Pons (tissue), 1 donor: ENCODE results near the gene KCTD19.

Experiments used
- DNase-seq: peaks from one replicate; pipeline ENCODE4 v3.0.0-alpha.2; 2016; ENCODE audit warnings: low spot score

Gene KCTD19

DNA sequence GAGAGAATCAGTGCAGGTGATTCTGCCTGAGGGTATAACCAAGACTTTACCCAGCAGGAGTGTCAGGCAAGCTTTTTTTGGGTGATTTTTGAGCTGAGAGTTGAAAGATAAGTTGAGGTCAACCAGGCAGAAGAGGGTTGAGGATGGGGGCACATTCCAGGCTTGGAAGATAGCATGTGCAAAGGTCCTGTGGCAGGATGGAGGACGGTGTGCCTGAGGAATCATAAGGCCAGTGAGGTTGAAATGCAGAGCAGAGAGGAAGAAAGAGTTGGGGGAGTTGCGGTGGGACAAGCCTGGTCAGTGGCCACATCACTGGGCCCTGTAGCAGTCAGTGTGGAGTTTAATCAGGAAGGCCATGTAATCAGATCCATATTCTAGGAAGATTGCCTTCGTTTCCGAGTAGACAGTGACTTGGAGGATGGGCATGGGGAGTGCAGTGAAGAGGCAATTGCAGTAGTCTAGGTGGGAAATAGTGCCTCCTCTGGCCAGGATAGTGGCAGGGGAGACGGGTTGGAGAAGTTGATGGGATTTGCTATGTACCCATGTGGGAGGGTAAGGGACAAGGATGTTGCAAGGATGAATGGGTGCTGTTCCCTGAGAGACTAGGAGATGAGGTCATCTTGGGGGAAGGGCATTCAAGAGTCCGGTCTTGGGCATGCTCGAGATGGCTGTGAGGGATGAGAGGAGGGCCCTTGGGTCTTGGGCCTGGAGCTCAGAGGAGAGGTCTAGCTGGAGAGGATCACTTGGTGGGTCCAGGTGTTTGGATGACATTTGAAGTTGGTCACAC lies 43.3 kb downstream of the KCTD19 start:
- no peak for DNase-seq

DNA sequence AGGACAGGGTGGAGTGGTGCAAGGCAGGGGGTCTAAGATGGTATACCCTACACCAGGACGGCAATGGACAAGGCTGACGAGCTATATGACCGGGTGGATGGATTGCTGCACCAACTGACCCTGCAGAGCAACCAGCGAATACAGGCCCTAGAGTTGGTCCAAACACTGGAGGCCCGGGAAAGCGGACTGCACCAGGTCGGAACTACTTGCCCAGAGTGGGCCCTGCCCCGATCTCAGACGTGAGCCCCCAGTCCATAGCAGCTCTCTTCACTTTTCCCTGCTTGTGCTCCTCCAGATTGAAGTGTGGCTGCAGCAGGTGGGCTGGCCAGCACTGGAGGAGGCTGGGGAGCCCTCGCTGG lies 44.1 kb downstream of the KCTD19 start:
- DNase-seq: no peak

DNA sequence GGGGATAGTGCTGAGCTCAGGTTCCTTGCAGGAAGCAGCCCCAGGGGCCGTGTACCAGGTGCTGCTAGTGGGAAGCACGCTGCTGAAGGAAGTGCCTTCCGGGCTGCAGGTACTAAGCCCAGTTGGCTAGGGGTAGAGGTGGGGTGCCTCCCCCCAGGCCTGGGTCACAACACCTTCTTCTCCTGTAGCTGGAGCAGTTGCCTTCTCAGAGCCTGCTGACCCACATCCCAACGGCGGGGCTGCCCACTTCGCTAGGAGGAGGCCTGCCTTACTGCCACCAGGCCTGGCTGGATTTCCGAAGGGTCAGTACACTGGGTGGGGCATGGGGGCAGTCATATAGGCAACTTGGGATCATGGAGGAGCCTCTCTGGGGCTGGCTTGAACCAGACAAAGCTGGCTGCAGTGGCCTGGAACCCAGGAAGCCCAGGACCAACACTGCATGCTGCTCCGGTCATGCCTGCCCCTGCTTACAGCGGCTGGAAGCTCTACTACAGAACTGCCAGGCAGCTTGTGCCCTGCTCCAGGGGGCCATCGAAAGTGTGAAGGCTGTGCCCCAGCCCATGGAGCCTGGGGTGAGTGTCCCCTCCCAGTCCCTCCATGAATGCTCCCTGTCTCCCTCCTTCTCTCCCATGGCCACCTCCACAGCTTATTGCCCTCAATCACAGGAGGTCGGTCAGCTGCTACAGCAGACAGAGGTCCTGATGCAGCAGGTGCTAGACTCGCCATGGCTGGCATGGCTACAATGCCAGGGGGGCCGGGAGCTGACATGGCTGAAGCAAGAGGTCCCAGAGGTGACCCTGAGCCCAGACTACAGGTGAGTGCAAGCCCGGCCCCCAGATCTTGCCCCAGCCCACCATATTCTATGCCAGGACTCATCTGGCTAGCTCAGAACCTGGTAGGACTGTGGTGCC lies 44.8 kb downstream of the KCTD19 start:
- no peak for DNase-seq

DNA sequence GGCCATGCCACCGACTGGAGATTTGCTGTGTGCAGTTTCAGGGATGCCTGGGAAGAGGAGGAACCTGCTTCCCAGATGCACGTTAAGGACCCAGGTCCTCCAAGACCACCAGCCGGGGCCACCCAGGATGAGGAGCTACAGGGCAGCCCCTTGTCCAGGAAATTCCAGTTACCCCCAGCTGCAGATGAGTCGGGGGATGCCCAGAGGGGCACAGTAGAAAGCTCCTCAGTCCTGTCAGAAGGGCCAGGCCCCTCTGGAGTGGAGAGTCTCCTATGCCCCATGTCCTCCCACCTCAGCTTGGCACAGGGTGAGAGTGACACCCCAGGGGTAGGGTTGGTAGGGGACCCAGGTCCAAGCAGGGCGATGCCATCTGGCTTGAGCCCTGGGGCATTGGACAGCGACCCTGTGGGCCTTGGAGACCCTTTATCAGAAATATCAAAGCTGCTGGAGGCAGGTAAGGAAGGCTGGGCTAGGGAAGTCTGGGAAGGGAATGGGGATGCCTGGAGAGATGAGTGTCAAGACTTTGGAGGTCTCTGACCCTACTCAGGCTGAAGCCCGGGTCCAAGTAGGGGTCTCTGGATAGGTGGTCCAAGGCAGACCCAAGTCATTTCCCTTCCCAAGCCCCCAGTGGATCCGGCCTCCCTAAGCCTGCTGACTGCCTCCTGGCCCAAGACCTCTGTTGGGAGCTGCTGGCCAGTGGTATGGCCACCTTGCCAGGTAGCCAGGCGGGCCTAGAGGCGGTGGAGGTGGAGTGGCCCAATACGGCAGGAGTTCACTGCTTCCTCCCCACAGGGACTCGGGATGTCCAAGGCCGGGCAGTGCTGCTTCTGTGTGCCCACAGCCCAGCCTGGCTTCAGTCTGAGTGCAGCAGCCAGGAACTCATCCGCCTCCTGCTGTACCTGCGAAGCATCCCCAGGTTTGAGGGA lies 46.2 kb downstream of the KCTD19 start:
- no peak for DNase-seq

DNA sequence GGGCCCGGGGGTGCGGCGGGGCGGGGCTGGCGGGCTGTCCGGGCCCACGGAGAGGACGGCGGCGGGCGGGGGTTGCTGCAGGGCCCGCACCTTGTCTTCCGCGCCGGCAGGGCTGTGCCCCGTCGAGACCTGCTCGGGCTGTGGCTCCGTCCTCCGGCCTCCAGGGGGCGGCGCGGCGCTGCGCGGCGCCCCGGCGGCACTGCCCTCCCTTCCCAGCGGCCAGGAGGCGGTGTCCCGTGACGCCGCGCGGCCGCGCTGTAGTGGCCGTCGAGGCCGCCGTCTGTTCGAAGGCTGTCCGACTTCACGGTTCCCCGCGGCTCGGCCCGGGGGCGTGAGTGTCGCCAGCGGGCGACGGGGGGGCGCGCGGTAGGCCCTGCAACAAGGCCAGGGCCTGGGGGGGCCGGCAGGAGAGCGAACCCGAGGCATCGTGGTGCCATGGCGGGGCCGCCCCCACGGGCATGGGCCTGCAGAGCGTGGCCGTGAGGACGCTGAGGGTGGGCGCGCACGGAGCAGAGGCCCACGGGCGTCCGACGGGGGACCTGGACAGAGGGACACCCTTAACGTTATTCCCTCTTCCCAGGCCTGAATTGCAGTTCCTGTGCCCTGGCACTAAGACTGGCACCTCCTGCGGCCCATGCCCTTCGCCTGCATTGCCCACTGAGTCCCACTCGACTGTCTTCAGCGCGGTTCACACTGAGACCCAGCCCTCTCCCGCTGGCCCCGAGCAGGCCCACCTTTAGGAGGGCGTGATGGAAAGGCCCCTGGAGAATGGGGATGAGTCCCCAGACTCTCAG lies 47.0 kb downstream of the KCTD19 start, which contains the start of gene PLEKHG4:
PLEKHG4 (plus strand) TSS at position 237 of the 794 bp plus-strand sequence; CDS start at position 750, 513 bp downstream.
- peak; percentile 53 for DNase-seq

DNA sequence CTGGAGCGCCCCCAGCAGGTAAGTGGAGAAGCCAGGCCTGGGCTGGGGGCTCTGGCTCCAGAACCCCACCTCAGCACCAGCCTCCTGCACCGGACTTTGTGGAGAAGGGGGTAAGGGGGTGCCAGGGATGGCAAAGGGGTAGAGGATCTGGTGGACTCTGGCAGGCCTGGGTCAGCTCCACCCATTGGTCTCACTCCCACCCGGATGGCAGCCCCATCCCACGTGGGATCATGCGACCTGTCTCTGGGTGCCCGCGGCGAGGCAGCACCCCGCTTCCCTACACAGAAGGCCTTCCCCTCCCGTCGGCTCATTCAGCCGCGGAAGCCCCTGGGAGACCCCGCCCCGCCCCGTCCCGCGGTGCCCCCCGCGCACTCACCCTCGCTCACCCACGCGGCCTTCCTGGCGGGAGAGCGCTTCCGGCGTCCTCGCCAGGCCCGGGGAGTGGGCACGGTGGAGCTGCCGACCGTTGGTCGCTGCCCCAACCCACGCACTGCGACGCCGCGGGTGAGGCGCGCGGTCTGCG lies 47.7 kb downstream of the KCTD19 start:
- DNase-seq: no peak

DNA sequence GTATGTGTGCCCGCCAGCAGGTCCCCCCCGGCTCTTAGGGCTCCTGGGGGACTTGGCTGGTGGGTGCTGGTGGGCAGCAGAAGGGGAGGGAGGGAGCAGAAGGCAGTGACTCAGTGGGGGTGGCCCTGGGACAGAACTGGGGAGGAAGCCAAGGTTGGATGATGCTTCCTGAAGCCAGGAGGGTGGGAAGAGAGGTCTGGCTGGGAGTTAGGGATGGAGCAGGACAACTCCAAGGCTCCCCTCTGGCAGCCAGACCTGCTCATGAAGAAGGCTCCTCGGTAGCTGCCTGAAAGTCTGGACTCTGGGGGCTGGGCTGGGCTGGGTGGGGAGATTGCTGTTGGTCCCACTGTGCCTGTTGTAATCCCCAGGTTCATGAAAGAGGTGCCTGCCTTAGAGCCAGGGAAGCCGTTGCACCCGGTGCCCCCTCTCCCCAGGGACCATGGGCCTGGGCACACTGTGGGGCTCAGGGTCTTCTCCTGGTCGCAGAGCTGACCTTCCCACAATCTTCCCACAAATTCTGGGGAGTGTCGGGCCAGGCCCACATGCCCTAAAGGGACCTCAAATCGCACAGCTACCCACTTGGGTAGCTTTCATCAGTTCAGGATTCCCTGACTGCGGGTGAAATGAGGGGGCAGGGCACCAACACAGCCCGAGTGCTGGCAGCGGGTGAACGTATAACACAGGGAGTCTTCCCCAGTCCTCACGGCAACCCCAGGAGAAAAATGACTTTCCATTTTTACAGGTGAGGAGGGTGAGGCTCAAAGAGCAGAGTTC lies 48.4 kb downstream of the KCTD19 start:
- DNase-seq: no peak

DNA sequence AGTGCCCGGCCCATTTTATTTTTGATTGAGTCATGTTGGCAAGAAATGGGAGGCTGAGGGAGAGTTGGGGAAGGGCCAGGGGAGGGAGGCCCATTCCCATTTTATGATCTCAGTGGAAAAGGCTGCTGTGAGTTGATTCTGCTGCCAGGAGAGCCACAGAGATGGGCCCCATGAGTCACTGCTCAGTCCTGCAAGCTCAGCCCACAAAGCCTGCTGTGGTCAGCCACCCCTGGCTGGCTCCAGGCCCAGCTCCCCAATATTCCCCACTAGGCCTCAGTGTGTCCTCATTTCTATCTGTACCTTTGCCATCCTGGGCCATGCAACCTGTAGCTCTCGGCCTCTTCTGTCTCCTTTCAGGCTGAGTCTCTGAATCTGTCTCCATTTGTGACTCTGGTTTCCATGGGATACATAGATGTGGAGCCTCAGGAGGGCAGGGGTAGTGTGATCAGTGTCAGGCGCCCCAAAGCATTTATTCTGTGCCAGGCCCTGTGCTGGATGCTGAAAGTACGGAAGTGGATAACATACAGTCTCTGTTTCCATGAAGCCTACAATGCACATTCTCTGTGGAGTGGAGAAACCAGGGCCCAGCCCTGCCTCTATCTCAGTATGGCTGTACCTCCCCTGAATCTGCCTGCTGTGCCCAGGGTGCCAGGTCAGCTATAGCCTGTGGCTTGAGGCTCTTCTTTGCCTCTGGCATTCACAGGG lies 49.1 kb downstream of the KCTD19 start:
- no peak for DNase-seq

DNA sequence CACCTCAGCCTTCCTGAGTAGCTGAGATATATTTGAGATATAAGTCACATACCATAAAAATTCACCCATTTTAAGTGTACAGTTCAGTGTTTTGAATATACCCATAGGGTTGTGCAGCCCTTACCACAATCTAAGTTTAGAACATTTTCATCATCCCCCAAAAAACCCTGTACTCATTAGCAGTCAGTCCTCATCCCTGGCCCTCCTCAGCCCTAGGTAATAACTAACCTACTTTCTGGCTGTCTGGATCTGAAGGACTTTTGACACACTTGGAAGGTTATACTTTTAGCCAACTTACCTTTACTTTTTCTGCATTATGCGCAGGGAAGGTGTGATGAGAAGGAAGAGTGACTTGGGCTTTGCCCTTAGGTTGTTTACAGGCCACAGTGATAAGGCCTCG lies 51.2 kb downstream of the KCTD19 start:
- DNase-seq: no peak

DNA sequence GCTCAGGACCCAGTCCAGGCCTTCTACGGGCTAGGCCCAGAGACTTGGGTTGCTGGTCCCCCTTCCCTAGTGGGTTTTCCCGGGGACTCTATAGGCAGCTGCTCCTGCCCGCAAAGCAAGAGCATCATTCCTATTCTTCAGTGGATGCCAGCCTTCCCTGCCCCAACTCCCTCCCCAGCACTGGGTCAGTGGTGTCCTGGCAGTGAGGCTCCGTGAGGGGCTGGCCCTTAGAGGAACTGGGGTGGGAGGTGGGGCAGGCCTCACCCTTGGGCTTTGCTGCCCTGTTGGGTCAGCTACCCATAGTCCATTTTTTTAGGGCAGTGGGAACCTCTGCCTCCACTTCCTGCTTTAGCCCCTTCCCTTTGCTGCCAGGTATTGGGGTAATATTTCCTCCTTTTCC lies 55.1 kb downstream of the KCTD19 start:
- no peak for DNase-seq

DNA sequence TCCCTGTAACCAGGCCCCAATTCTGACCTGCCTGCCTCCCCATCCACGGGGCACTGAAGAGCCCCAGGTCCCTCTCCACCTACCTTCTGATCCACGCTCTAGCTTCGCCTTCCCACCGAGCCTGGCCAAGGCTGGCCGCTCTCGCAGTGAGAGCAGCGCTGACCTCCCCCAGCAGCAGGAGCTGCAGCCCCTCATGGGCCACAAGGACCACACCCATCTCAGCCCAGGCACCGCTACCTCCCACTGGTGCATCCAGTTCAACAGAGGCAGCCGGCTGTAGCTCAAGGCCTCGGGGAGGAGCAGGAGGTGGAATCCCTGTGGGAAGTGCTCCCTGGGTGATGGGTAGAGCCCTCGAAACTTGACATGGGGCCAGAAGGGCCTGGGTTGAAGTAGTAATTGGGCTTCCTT lies 55.6 kb downstream of the KCTD19 start:
- DNase-seq: no peak

DNA sequence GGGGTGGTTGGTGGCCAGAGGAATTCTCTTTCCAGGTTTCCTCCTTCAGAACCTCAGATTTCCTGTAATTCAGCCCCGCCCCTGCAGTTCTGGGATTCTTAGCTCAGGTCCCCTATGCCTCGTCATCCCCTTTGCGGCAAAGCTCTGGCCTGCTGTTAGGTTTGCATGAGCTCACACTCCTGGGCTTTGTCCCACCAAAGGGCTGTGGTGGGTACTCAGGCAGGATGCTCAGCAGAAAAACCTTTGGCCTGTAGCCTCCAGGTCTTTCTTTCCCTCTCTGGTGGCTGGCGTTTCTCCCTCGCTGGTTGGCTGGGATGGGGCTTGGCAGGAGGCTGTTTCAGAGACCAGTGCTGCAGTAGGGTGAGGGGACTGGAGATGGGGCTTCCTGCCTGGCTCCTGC lies 56.8 kb downstream of the KCTD19 start:
- DNase-seq: no peak

DNA sequence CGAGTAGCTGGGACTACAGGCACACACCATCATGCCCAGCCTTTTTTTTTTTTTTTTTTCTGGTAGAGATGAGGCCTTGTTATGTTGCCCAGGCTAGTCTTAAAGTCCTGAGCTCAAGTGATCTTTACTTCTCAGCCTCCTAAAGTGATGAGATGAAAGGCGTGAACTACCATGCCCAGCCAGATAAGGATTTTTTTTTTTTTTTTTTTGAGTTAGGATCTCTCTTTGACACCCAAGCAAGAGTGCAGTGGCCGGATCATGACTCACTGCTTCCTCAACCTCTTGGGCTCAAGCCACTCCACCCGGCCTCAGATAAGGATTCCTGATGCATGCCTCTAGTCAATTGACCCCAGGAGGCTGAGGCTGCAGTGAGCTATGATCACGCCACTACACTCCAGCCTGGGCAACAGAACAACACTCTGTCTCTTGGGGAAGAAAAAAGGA lies 58.4 kb downstream of the KCTD19 start:
- no peak for DNase-seq

DNA sequence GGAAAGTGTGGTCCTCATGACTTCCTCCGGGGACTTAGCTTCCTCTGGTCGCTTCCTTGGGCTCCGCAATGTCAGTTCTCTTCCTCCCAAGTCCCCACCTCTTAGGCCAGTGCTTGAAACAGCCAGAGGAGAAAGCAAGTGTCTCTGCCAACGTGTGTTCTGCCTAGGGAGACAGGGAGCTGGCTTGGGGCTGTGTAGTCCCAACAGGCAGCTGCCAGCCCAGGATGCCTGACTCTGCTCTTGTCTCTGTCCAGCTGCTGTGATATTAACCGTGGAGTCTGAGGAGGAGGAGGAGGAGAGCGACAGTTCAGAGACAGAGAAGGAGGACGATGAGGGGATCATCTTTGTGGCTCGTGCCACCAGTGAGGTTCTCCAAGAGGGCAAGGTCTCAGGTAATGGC lies 60.7 kb downstream of the KCTD19 start:
- DNase-seq: no peak

DNA sequence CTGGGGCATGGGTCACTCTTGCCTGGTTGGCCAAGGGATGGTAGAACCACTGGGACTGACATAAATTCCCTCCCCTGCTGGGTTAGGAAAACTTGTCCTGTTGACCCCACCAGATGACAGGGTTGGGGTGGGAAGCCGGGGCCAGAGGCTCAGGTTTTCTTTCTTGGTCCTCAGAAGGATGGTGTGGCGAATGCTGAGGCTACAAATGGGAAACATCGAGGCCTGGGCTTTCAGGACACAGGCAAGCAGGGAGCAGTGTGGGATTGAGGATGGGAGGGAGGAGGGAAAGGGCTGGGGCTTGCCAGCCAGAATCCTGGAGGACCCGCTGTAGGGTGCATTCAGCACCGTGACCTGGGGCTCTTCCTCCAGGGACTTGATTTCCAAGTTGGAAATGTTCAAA lies 61.7 kb downstream of the KCTD19 start:
- DNase-seq: no peak

DNA sequence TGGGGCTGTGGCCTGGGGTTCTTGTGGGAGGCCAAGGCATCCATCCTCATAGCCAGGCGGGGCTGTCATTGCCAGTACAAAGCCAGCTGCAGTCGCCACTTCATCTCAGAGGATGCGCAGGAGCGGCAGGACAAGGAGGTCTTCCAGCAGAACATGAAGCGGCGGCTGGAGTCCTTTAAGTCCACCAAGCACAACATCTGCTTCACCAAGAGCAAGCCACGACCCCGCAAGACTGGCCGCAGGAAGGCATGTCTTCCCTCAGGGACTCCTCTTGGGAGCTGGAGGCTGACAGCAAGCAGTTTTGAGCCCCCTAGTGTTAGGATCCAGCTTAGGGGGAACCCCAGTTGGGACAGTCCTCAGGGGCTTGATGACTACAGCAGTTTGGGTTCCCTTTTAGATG lies 62.3 kb downstream of the KCTD19 start:
- no peak for DNase-seq

DNA sequence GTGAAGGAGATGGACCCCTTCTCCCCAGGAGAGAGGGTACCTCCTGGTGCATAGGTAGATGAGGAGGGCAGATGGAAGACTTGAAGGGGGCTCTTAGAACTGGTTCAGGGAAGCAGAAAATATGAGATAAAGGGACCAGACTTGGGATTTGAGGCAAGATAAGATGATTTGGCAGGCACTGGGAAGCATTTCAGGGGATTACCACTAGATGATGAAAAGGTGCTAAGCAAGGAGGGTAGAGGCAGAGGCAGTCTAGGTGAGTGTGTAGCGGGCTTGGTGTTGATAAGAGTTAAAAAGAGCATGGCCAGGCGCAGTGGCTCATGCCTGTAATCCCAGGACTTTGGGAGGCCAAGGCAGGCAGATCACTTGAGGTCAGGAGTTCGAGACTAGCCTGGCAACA lies 63.3 kb downstream of the KCTD19 start:
- no peak for DNase-seq

DNA sequence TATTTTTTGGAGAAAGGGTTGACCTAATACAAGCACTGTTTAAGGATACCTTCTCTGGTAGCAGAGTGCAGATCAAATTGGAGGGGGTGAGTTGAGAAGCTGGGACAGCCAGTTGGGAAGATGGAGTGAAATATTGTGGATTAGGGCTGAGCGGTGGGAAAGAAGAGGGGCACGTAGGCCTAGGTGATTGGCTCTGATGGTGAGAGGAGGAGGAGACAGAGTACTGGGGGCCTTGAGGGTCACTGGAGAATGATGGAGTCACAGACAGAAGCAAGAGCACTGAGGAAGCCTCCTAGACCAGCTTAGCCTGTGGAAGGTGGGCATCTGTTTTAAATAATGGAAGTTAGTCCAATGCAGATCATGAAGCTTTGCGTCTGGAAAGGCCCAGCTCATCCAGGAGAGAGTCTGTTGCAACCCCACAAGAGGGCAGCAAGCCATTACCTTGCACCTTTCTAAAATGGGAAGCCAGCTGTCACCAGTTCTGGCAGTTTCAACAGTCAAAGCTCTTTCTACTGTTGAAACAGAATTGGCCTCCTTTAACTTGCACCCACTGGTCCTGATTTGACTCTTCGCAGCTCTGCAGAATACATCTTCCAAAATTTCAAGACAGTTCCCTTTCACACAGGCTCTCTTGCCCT lies 66.0 kb downstream of the KCTD19 start:
- DNase-seq: peak; percentile 27

DNA sequence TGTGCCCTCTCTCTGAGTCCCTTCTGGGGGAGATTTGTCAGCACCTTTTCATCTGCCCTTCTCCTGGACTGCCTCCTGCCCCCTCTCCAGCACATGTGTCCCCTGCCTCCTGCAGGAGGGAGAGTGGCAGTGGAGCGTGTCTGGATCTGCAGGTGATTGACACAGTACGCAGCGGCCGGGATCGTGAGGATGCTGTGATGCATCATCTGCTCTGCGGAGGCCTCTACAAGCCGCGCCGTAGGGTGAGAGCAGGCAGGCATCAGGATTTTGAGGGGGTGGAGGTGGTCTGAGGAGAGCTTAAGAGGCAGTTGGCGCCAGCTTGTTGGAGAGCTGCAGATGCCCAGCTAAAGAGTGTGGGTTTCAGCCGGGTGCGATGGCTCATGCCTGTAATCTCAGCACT lies 66.8 kb downstream of the KCTD19 start:
- DNase-seq: no peak
